Ovary (tissue), 3 donors: Measurements from ENCODE around the gene EZR.

Experiments used
- POLR2A ChIP-seq: fragments of 450-650 bp; IDR thresholded peaks from one replicate; pipeline ENCODE4 v1.6.1; 2017; ENCODE audit warnings: antibody characterized with exemption, mild to moderate bottlenecking, moderate library complexity
- TF ChIP-seq, protein P1 (sequence below), 3 donors: fragments of 450-650 bp in 2 of 3; fragments of 200-600 bp in 1 of 3; IDR thresholded peaks; one replicate each; pipeline versions ENCODE4 v1.5.1 to v1.8.0; 2016 to 2022; ENCODE audit warnings: antibody characterized with exemption in 3 of 3, mild to moderate bottlenecking in 1 of 3
- donor health status: DM: no; HTN: no; CAD: no.

DNA sequence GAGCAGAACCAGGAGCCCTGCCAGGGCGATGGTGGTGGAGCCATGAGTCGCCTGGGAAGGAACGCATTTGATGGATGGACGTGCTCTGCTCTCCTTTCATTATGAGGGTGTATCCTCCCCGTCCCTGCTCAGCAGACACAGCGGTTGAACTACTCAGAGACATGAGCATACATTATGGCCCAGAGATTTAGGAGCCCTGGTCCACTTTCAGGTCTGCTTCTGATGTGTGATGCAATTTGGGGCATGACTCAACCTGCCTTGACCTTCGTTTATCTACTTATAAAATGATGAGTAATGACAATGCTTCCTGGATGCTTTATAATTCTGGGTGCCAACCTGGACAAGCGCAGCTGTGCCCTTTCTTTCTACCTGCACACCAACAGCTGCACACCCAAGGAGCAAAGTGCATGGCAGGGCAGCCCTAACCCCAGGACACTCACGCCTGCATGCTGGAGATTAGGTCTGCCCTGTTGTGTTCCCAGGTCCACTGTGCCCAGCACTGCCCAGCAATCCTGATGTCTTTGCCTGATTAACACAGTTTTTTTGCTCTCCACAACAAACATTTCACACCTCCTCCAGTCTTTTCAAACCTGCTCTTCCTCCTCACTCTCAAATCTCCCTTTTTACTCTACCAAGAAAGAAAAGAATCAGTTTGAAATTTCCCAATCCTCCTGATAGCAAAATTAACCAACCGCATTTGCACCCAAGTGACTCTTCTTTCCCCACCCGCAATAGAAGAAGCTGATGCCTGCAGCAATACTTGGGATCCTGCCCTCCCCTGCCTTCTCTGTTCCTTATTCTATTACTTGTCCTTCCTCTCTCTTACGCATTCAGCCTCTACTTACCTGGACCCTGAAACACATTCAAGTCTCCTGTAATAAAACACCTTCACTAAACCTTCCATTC lies 81.2 kb downstream of the EZR start:
- TF ChIP-seq, protein P1, sequence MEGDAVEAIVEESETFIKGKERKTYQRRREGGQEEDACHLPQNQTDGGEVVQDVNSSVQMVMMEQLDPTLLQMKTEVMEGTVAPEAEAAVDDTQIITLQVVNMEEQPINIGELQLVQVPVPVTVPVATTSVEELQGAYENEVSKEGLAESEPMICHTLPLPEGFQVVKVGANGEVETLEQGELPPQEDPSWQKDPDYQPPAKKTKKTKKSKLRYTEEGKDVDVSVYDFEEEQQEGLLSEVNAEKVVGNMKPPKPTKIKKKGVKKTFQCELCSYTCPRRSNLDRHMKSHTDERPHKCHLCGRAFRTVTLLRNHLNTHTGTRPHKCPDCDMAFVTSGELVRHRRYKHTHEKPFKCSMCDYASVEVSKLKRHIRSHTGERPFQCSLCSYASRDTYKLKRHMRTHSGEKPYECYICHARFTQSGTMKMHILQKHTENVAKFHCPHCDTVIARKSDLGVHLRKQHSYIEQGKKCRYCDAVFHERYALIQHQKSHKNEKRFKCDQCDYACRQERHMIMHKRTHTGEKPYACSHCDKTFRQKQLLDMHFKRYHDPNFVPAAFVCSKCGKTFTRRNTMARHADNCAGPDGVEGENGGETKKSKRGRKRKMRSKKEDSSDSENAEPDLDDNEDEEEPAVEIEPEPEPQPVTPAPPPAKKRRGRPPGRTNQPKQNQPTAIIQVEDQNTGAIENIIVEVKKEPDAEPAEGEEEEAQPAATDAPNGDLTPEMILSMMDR (IDR thresholded peaks at IDR 0.05), result no peak
- no peak for TF ChIP-seq POLR2A
